ENCODE results near the gene UBE2U.

GRCh38 chr1:64196074-64196870, 7.2 kb upstream of the UBE2U start:
- TF ChIP-seq CTCF (IDR thresholded peaks at IDR 0.05), result no peak
- no peak for TF ChIP-seq POLR2A (IDR thresholded peaks at IDR 0.05)

All from adrenal gland (tissue), 5 donors.